Measurements from ENCODE around the gene OR2S2.

- TF ChIP-seq CTCF (IDR thresholded peaks at IDR 0.05): no peak
- TF ChIP-seq POLR2AphosphoS5 (IDR thresholded peaks at IDR 0.05): peak in 1 of 3 donors; percentile 15
- TF ChIP-seq POLR2A (IDR thresholded peaks at IDR 0.05): no peak
These were observed 48.7 kb downstream of the OR2S2 start, which contains the start of gene SPAAR for GRCh38 chr9:35909274-35909673.

All from stomach (tissue), 4 donors.